NCI-H748 (cell line): ENCODE measurements around the gene MPRIP.
"Not testable (repeated sequence)": the region's sequence is repeated elsewhere in the genome, so short reads cannot be mapped to it uniquely, and the experiment has no call there.

Source experiments
- DNase-seq: peaks from one replicate; lab custom pipeline; 2025; ENCODE audit not compliant: unreplicated experiment; lab: John Stamatoyannopoulos, UW

Gene MPRIP

GRCh38 chr17:17180741-17181525, 138.7 kb downstream of the MPRIP start:
- no peak for DNase-seq

GRCh38 chr17:17181666-17182597, 139.7 kb downstream of the MPRIP start:
- DNase-seq, result no peak

GRCh38 chr17:17182598-17183136, 140.4 kb downstream of the MPRIP start:
- no peak for DNase-seq

- no peak for DNase-seq
Observed at GRCh38 chr17:17183744-17184143, 141.5 kb downstream of the MPRIP start.

GRCh38 chr17:17184985-17185757, 142.9 kb downstream of the MPRIP start:
- DNase-seq, result not testable (repeated sequence)

GRCh38 chr17:17186051-17186450, 143.8 kb downstream of the MPRIP start:
- peak; percentile 67 for DNase-seq

GRCh38 chr17:17186551-17187505, 144.6 kb downstream of the MPRIP start:
- DNase-seq, result no peak

GRCh38 chr17:17188586-17188985, 146.3 kb downstream of the MPRIP start:
- DNase-seq, result no peak

GRCh38 chr17:17189559-17189958, 147.3 kb downstream of the MPRIP start:
- DNase-seq, result no peak

- DNase-seq, result no peak
Observed at GRCh38 chr17:17190188-17190587, 147.9 kb downstream of the MPRIP start.

GRCh38 chr17:17191346-17191792, 149.1 kb downstream of the MPRIP start:
- no peak for DNase-seq

GRCh38 chr17:17191961-17192381, 149.7 kb downstream of the MPRIP start:
- peak; percentile 17 for DNase-seq

- DNase-seq, result not testable (repeated sequence)
Observed at GRCh38 chr17:17195466-17195865, 153.2 kb downstream of the MPRIP start.

GRCh38 chr17:17196776-17197175, 154.5 kb downstream of the MPRIP start:
- no peak for DNase-seq

GRCh38 chr17:17198281-17198680, 156.0 kb downstream of the MPRIP start:
- no peak for DNase-seq

GRCh38 chr17:17200311-17200710, 158.1 kb downstream of the MPRIP start:
- DNase-seq, result no peak

- no peak for DNase-seq
Observed at GRCh38 chr17:17200831-17201230, 158.6 kb downstream of the MPRIP start.

GRCh38 chr17:17201271-17201670, 159.0 kb downstream of the MPRIP start:
- DNase-seq, result no peak

- no peak for DNase-seq
Observed at GRCh38 chr17:17201907-17202306, 159.7 kb downstream of the MPRIP start.
